H1 (cell line): ENCODE results near the gene DAG1. TPM values are rescaled to one million over a fixed set of nuclear protein-coding genes. Genes with fewer than 3 reads are reported as not detected.

Experiments used
- ATF3 ChIP-seq: IDR thresholded peaks from 2 replicates; pipeline ENCODE4 v1.6.1; 2011; ENCODE audit warnings: low read depth, mild to moderate bottlenecking, low read length; ENCODE audit not compliant: insufficient read depth
- BRCA1 ChIP-seq: IDR thresholded peaks from 2 replicates; pipeline ENCODE4 v1.6.1; 2012; ENCODE audit warnings: low read depth, low read length, improper control_type of control experiment
- CBX5 ChIP-seq: fragments of 300-800, 300-1000 bp; sonication (generic); IDR thresholded peaks from 2 replicates; pipeline ENCODE4 v1.7.1; 2016; ENCODE audit warnings: antibody characterized with exemption, low read length, low read depth
- NANOG ChIP-seq: IDR thresholded peaks from 2 replicates; pipeline ENCODE4 v1.6.1; 2011; ENCODE audit warnings: low read length, low read depth, mild to moderate bottlenecking, inconsistent platforms; ENCODE audit not compliant: insufficient read depth, poor library complexity, severe bottlenecking
- PHF8 ChIP-seq: fragments of 200-600 bp; sonication (generic); conservative IDR thresholded peaks from 2 replicates; pipeline ENCODE4 v1.7.1; 2012; ENCODE audit warnings: low read depth, mild to moderate bottlenecking, inconsistent platforms, low read length, moderate library complexity
- POLR2AphosphoS5 ChIP-seq: IDR thresholded peaks from 2 replicates; pipeline ENCODE4 v1.6.1; 2011; ENCODE audit warnings: low read depth, low read length
- RAD21 ChIP-seq, 2 experiments: IDR thresholded peaks in 1 of 2; conservative IDR thresholded peaks in 1 of 2; 2 replicates each; pipeline ENCODE4 v1.6.1; 2011; ENCODE audit warnings: low read depth in 2 of 2, low read length in 2 of 2, improper control_type of control experiment in 1 of 2, inconsistent platforms in 1 of 2, mild to moderate bottlenecking in 1 of 2, moderate library complexity in 1 of 2
- TAF7 ChIP-seq: optimal IDR thresholded peaks from 2 replicates; pipeline ENCODE3; 2011; ENCODE audit warnings: low read depth, mild to moderate bottlenecking, inconsistent platforms, low read length, moderate library complexity, borderline replicate concordance
- ZNF274 ChIP-seq: IDR thresholded peaks from 2 replicates; pipeline ENCODE4 v1.7.0; 2012; ENCODE audit warnings: low read length, borderline replicate concordance; ENCODE audit errors: extremely low read depth
- polyA plus RNA-seq, 7 experiments: library from polyadenylated mRNA; depleted of rRNA in 3 of 7; stranded (reverse) in 5 of 7; unstranded in 2 of 7; fragments of >200 nt in 5 of 7; fragments of 200-250 nt in 2 of 7; gene quantifications; 1 replicate in 5 of 7; 2 replicates in 1 of 7; 4 replicates in 1 of 7; pipeline versions ENCODE4 v1.2.1 to v1.2.3, GENCODE V29; 2011 to 2013; ENCODE audit warnings: missing spikeins in 2 of 7, mixed read lengths in 2 of 7
- total RNA-seq: library from RNA; stranded (reverse); fragmentation: NEBNext Ultra II Directional; extraction: Animal tissue kit (Norgen Biotek cat#: 25700); gene quantifications from 2 replicates; pipeline ENCODE4 v1.2.1, GENCODE V29; 2021

The DAG1 gene
- total and polyA plus RNA-seq, 2 of the 8 experiments (the other 6 are each of a cell fraction or from before 2014, with no cell fraction given), result 97.5 to 138 TPM

- TF ChIP-seq ZNF274, result no peak
- TF ChIP-seq PHF8, result no peak
- TF ChIP-seq POLR2AphosphoS5, result no peak
- TF ChIP-seq CBX5, result no peak
- no peak for TF ChIP-seq BRCA1
- TF ChIP-seq TAF7, result no peak
- no peak for TF ChIP-seq ATF3
- TF ChIP-seq NANOG, result no peak
- no peak for TF ChIP-seq RAD21 (IDR thresholded peaks at IDR 0.05 in 1 of 2, conservative IDR thresholded peaks at IDR 0.05 in 1 of 2; ENCODE audit: low read depth in 2 of 2, low read length in 2 of 2)
Observed at GRCh38 chr3:49530231-49530630, 60.2 kb downstream of the DAG1 start (continued).
